Loucy (cell line): ENCODE data around the gene TKT.

Experiments
- CTCF ChIP-seq: fragments of 200-600 bp; sonication (generic); conservative IDR thresholded peaks from 2 replicates; pipeline ENCODE4 v1.5.1; 2014; ENCODE audit warnings: mild to moderate bottlenecking, antibody characterized with exemption, low read length
- EZH2phosphoT487 ChIP-seq: fragments of 200-600 bp; IDR thresholded peaks from 2 replicates; pipeline ENCODE4 v1.6.1; 2018; ENCODE audit warnings: antibody characterized with exemption, mild to moderate bottlenecking, moderate library complexity, borderline replicate concordance

- TF ChIP-seq CTCF (no peak), EZH2phosphoT487 (no peak)
These were observed 21.5 kb downstream of the TKT start for GRCh38 chr3:53234130-53234840.
